NCI-H1092 (cell line): ENCODE data around the gene RASD1.

Experiments used
- DNase-seq: peaks from one replicate; lab custom pipeline; 2025; lab: John Stamatoyannopoulos, UW

RASD1 gene

DNA sequence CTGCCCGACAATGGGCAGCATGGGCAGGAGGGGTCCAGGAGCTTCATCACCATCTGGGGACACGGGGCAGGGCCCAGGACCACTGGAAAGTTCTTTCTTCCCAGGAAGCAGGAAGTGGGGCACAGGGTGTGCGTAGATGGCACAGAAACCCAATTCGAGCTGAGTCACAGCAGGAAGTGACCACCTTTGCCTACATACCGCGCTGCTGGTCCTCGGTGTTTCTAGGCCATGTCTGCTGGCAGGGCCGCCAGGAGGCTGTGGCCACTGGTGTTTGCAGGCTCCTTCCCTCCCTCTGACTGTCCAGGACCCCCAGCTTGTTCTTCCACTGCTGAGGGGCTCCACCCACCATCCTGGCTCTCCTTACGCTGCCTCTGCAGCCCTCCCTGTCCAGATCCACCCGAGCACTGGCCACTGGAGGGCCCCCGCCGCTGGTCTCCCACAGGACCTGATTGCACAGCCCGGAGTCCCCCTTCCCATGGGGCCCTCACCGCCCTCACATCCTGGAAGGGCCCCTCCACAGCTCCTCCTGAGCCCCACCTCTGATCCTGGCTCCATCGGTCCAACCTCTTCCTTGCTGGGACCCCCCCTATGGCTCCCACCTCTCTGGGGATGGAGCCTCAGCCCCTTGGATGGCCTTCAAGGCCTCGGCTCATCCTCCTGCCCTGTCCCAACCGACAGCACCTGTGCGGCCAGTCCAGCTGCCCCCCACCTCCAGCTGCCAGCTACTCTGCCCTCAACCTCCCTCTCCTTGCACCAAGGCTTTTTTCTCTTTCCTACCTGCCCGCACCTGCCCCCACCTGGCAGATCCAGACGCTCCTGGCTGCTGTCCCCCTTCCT lies 14.5 kb upstream of the RASD1 start:
- no peak for DNase-seq

DNA sequence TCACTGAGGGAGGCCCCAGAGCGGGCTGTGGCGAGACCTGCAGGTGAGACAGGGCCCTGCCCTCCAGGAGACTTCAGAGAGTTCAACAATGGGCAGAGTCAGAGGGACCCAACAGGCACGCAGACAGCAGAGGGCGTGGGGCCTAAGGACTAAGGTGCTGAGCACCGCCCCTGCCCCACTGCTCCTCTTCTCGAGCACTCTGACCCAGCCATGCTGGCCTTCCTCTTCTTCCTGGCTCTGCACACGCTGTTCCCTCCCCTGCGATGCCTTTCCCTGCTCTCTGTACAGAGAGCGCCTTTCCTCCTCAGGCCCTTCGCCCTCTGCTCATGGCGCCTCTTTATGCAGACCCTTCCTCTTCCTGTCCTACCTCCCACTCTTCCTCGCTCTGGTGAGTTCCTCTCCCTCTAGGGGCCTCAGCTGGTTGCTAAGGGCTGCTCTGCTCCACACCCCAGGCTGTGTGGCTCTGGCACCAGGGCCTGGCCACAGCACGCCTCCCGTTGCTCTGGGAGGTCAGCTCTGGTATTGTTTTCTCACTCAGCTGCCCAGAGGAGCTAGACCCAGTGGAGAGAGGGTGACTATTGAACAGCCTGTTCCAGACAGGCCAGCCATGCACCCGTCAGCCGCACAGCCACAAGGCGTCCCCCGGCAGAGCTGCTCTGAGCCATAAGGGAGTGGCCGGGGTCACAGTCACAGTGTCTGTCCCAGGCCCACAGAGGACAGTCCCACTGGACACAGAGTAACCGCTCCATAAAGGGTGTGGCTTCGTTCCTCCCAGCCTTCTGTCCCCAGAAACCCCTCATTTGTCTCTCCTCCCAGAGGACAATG lies 13.6 kb upstream of the RASD1 start:
- DNase-seq: no peak

DNA sequence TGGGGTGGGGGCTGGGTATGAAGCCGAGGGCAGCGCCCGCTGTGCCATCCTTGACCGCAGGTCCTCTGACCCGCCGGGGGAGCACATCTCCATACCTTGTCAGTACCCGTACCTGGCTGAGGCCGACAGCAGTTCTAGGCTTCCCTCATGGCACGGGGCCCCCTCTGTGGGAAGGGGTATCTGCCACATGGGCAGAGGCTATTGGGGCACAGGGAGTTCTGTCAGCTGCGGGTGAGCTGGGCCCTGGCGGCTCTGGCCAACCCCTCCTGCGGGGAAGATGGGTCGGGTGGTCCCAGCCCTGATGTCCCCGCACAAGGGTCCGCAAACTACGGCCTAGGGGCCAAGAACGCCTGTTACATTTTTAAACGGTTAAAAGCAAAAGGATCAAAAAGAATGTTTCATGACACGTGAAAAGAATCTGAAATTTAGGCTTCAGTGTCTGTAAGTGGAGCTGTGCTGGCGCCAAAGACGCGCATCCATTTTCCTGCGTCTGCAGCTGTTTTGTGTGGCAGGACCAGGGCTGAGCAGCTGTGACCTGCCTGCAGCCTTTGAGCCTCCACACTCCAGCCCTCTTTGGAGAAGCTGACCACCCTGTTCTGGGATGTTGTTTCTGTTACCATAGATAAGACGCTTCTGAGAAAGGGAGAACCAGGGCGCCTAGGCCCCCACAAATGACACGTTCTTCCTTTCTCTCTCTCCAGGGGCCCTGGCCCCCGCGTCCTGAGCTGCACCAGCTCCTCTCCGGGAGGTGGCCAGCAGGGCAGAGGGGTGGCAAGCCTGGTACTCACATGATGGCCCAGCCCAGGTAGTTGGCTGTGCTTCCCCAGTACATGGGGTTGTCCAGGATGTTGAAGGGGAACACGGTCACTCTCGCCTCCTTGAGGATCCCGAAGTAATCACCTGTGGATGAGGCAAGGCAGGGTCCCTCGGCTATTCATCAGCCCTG lies 12.7 kb upstream of the RASD1 start:
- DNase-seq: no peak

- no peak for DNase-seq
These were observed 11.9 kb upstream of the RASD1 start for GRCh38 chr17:17508019-17508535.

GRCh38 chr17:17507465-17508011 lies 11.3 kb upstream of the RASD1 start:
- no peak for DNase-seq

DNA sequence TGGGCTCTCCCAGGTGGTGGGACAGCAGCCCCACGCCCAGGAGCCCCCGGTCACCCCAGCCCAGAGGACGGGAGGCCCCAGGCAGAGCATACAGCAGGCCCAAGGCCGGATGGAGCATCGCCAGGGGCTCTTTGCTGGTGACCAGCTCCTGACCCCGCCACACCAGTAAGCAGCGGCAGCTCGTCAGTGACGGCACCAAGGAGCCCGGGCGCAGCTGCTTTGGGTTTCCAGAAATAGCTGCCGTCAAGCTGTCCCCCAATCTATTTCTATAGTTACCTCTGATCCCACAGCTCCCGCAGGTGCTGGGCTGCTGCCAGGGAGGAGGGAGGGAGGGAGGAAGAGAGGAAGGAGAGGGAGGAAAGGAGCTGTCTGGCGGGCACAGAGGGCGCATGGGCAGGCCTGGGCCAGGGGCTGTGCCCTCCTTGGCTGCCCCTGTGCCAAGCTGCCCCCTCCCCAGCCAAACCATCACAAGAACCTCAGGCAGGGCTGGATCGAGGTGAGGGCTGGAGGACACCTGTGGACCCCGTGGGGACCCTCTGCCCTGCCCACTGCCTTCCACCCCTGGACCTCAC lies 10.8 kb upstream of the RASD1 start:
- DNase-seq: peak; percentile 53

DNA sequence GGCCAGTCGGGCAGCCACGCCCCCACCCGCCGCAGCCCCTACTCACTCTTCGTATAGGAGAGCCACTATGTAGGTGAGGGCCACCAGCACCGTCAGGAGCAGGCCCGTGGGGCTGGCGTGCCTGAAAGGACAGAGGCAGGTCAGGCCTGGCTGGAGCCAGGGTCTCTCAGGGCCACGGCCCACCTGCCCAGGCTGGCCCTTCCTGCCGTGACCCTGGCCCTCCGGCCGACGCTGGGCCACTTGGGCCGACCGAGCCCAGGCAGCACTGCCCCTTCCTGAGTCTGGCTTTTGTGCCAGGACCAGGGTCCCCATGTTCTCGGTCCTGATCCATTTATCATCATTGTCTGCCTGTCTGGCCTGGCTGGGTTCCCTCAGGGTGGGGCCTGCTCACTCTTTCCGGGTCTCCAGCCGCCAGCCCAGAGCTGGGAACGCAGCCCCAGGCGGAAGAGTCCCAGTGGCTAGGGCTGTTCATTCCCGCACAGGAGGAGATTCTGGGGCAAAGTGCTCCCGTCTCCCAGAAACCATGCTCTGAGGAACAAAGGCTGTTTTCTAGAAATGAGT lies 10.1 kb upstream of the RASD1 start:
- DNase-seq: no peak

DNA sequence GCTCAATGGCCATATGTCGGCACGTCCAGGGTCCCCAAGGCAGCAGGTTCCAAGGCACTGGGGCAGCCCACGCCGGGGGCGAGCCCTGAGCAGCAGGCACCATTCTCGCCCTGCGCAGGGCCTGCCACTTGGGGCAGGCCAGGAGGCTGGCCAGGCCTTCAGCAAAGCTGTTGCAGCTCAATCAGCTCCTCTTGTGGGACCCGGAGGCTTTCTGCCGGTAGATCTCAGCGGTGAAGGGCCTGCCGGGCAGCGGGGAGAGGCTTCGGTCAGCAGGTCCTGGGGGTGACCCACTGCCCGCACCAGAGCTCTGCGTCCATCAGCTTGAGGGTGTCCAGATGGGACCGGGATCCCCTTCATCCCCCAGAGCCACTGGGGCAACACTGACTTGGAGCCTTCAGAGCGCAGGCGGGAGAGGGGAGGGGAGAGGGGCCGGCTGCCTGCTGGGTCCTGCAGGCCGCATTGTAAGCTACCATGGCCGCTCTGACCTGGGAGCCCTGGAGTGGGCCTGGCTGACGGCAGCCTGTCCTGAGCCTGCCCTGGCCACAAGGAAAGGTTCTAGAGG lies 9.5 kb upstream of the RASD1 start:
- no peak for DNase-seq

DNA sequence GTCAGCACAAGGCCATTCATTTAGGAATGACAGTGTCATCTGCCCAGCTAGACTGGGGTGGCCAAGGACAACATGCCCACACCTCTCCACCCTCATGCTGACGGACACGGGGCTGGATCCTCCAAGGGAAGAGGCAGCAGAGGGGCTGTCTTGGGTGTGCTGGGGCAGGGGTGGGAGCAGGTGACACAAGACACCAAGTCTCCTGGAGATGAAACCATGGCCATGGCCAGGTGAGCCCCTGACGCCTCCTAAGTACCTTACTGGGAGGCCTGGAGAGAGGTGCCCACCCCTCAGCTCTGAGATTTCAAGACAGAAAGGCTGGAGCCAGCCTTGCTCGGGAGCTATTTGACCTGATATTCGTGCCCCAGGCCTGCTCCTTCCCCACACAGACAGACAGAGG lies 9.0 kb upstream of the RASD1 start:
- DNase-seq: no peak

- DNase-seq: no peak
These were observed 8.3 kb upstream of the RASD1 start for GRCh38 chr17:17504341-17505140.

GRCh38 chr17:17503566-17504130 lies 7.5 kb upstream of the RASD1 start:
- DNase-seq: no peak

- no peak for DNase-seq
These were observed 6.8 kb upstream of the RASD1 start for GRCh38 chr17:17502741-17503565.

- DNase-seq: no peak
These were observed 4.9 kb upstream of the RASD1 start for GRCh38 chr17:17500999-17501605.

- DNase-seq: no peak
These were observed 3.4 kb upstream of the RASD1 start for GRCh38 chr17:17499402-17500145.

- DNase-seq: no peak
These were observed 2.6 kb upstream of the RASD1 start for GRCh38 chr17:17498606-17499301.

DNA sequence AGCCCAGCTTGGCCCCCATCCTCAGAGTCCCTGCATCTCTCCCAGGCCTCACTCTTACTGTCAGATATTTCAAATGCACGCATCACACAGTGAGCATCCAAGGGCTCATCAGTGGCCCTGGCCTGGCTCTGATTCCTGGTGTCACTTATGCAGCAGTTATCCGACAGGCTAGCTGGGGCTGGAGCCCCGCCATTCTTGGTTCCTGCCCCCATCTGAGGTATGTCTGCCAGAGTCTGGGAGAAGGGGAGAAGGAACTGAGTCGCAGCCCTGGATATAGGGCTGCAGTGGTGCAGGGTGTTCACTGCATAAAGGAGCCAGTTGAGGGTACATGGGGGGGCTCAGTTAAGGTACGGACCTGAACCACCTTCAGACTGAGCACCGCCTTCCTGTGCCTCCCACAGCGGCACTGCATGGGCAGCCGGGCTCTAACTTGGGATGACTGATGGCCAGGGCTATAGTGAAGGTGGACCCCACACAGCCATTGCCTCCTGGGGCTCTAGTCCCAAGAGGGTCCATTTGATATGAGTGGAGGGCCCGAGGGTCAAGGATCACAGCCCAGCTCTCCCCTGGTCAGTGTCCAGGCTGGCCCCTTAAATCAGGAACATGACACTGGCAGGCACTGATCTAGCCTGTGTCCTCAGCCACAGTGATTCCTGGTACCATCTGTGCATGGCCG lies 1.8 kb upstream of the RASD1 start:
- no peak for DNase-seq
